NAMALWA (cell line): Measurements from ENCODE around the gene RTCA.
"Not testable (repeated sequence)": the region's sequence is repeated elsewhere in the genome, so short reads cannot be mapped to it uniquely, and the experiment has no call there.

Source experiments
- DNase-seq: peaks from one replicate; pipeline ENCODE4 v3.0.0-alpha.2; 2015; ENCODE audit warnings: low spot score

RTCA gene

GRCh38 chr1:100265931-100266740 is at the start of gene RTCA:
TSS of gene RTCA (plus strand) at chr1:100266216. CDS start at chr1:100266376, 160 bp downstream.
- peak; percentile 98 for DNase-seq

GRCh38 chr1:100217834-100218233 is 48.2 kb upstream of the RTCA start:
- DNase-seq, result no peak

GRCh38 chr1:100219457-100219856 is 46.6 kb upstream of the RTCA start:
- no peak for DNase-seq

- DNase-seq, result no peak
Measured at GRCh38 chr1:100219883-100220282, 46.1 kb upstream of the RTCA start.

- no peak for DNase-seq
Measured at GRCh38 chr1:100222428-100222827, 43.6 kb upstream of the RTCA start.

- no peak for DNase-seq
Measured at GRCh38 chr1:100229681-100230443, 36.2 kb upstream of the RTCA start.

- no peak for DNase-seq
Measured at GRCh38 chr1:100230765-100231164, 35.3 kb upstream of the RTCA start.

GRCh38 chr1:100231721-100232120 is 34.3 kb upstream of the RTCA start:
- DNase-seq, result no peak

- no peak for DNase-seq
Measured at GRCh38 chr1:100232156-100232555, 33.9 kb upstream of the RTCA start.

GRCh38 chr1:100233566-100233965 is 32.5 kb upstream of the RTCA start:
- not testable (repeated sequence) for DNase-seq

GRCh38 chr1:100234432-100234831 is 31.6 kb upstream of the RTCA start:
- DNase-seq, result no peak

GRCh38 chr1:100237091-100237490 is 28.9 kb upstream of the RTCA start:
- DNase-seq, result no peak

- no peak for DNase-seq
Measured at GRCh38 chr1:100239961-100240360, 26.1 kb upstream of the RTCA start.

- DNase-seq, result no peak
Measured at GRCh38 chr1:100240631-100241030, 25.4 kb upstream of the RTCA start.

- no peak for DNase-seq
Measured at GRCh38 chr1:100246738-100247137, 19.3 kb upstream of the RTCA start.

GRCh38 chr1:100249155-100249536 is 16.9 kb upstream of the RTCA start:
- DNase-seq, result peak; percentile 28

GRCh38 chr1:100249537-100250257 is 16.3 kb upstream of the RTCA start, which contains the start of gene DBT:
TSS of gene DBT (minus strand) at chr1:100249834. CDS start at chr1:100249820, 14 bp downstream.
- DNase-seq, result peak; percentile 97

GRCh38 chr1:100250264-100250663 is 15.8 kb upstream of the RTCA start:
- peak; percentile 19 for DNase-seq

GRCh38 chr1:100250807-100251206 is 15.2 kb upstream of the RTCA start:
- DNase-seq, result no peak

- DNase-seq, result no peak
Measured at GRCh38 chr1:100252901-100253300, 13.1 kb upstream of the RTCA start.

- DNase-seq, result no peak
Measured at GRCh38 chr1:100253552-100253951, 12.5 kb upstream of the RTCA start.

- DNase-seq, result not testable (repeated sequence)
Measured at GRCh38 chr1:100256273-100256672, 9.7 kb upstream of the RTCA start.
